Measurements from ENCODE around the gene WDHD1.

GRCh38 chr14:54927551-54927950 lies 99.3 kb downstream of the WDHD1 start:
- TF ChIP-seq CTCF (IDR thresholded peaks at IDR 0.05; ENCODE audit: control extremely low read depth in 1 of 3, insufficient read depth in 1 of 3, low read depth in 1 of 3, low read length in 3 of 3), result no peak
- no peak for TF ChIP-seq POLR2A (IDR thresholded peaks at IDR 0.05; ENCODE audit: control extremely low read depth in 1 of 2, low read depth in 2 of 2, low read length in 2 of 2)
- TF ChIP-seq EZH2 (IDR thresholded peaks at IDR 0.05; ENCODE audit: low read depth, low read length, severe bottlenecking), result no peak
- TF ChIP-seq TBP (IDR thresholded peaks at IDR 0.05; ENCODE audit: low read depth, low read length), result no peak
- TF ChIP-seq RFX5 (IDR thresholded peaks at IDR 0.05; ENCODE audit: borderline replicate concordance, low read depth, low read length), result no peak
- no peak for TF ChIP-seq ZNF274 (IDR thresholded peaks at IDR 0.05; ENCODE audit: borderline replicate concordance, extremely low read depth, low read length)
- TF ChIP-seq EGR1 (IDR thresholded peaks at IDR 0.05; ENCODE audit: borderline replicate concordance, low read depth, low read length), result no peak
- TF ChIP-seq MAX (IDR thresholded peaks at IDR 0.05), result no peak
- no peak for TF ChIP-seq BACH1 (IDR thresholded peaks at IDR 0.05; ENCODE audit: low read length)
- no peak for TF ChIP-seq TAF1 (IDR thresholded peaks at IDR 0.05; ENCODE audit: low read depth, low read length)
- TF ChIP-seq MAFK (IDR thresholded peaks at IDR 0.05; ENCODE audit: low read depth, low read length), result no peak
- TF ChIP-seq NRF1 (IDR thresholded peaks at IDR 0.05; ENCODE audit: low read depth, low read length), result no peak
- TF ChIP-seq YY1 (IDR thresholded peaks at IDR 0.05; ENCODE audit: low read depth, low read length), result no peak

All from H1 (cell line).